Measurements from ENCODE around the gene LMO7.
"Not testable (repeated sequence)": the region's sequence is repeated elsewhere in the genome, so short reads cannot be mapped to it uniquely, and the experiment has no call there.

The LMO7 gene

DNA sequence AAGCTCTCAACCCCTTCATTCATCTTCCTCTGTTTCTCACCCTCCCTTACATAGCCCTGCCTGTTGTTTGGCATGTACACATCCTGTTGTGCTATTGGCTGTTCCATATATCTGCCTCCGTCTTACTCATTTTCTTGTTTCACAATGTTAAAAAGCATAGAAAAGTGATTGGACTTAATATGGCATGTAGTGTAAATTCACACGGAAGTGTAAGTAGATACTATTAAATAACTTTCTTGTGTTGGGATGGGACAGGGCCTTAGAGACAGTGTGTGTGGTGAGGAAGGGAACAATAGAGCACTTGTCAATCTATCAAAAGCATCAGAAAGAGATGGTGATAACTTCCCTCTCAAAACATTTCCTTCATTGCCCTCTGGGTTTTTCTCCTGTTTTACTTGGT, 12.3 kb downstream of the LMO7 start:
- DNase-seq, result no peak

DNA sequence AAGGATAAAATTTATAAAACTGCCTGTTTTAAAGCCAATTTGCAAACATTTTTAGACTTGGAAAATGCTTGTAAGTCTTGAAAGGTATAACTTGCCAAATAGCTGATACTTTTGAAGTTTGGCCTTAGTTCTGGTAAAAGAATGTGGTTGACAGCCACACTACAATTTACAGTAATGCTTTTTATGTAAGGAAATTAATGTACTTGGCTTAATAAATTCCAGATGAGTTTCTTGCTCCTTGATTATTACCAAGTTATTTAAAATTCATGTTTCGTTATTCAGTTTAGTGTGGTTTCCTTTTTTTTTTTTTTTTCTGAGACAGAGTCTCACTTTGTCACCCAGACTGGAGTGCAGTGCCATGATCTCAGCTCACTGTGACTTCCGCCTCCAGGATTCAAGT, 14.9 kb downstream of the LMO7 start:
- DNase-seq, result no peak

DNA sequence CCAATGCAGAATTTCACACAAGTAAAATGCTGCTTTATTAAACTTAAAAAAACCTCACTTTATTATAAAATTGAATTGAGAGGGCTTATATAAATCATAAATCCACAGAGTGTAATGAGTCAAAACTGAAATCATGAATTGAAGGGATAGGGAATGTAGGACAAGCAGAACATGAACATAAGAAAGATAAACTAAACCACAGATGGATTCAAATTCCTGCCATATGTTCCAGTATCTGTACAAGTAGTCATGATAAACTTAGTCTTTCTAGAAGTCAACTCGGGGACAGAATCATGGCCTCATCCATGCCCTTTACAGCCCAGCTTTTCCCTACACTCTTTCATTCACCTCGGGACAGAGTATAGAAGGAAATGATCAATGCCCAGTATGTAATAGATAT, 16.6 kb downstream of the LMO7 start:
- no peak for DNase-seq

DNA sequence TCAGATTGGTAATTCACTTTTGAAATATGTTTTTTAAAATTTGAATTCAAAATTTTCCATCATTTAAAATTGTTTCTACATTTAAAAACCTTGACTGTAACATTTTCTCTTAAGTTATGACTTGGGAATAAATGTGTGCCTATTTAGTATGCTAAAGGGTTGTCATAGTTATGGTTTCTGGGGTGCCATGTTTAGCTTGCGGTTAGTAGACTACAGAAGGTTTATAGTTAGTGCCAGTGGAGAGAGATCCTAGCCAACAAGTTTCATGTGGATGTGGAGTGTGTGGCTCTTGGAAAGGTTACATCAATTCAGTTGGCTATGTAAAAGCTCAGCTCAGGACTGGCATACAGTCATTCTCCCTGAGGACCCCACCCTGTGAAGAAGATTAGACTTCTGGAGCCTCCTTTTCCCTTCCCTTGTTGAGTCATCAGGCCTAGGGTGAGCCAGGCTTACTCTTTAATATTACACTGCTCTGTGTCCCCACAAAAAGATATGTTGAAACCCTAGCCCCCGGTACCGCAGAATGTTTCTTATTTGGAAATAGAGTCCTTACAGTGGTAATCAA, 20.4 kb downstream of the LMO7 start:
- no peak for DNase-seq

DNA sequence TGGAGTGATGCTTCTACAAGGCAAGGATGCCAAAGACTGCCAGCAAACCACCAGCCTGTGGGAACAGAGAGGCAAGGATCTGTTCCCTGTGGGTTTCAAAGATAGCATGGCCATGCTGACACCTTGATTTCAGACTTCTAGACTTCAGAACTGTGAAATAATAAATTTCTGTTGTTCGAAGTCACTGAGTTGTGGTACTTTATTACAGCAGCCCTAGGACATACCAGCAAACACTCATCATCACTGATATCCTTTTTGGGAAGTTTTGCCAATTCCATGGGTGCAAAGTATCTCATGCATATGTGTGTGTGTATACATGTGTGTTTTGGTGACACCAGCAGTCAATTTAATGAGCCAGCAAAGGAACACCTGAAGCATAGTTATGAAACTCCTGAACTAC, 21.0 kb downstream of the LMO7 start:
- DNase-seq, result no peak

DNA sequence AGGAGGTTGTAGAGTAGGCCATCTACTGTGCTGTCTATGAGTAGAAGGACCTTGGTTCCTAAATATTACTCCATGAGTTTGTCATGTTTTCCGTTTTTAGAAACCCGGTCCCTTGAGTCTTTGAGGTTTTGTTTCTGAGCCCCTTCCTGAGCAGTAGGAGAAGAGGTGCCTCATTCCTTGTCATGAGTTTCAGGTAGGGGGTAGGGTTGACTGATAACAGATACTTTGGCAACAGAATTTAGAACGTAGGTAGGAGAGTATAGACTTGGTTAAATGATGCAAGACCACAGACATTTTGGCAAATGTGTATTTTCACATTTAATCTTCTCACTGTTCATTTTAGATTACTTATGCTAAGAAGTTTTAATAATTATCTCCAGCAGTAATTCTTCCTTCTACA, 24.6 kb downstream of the LMO7 start:
- no peak for DNase-seq

DNA sequence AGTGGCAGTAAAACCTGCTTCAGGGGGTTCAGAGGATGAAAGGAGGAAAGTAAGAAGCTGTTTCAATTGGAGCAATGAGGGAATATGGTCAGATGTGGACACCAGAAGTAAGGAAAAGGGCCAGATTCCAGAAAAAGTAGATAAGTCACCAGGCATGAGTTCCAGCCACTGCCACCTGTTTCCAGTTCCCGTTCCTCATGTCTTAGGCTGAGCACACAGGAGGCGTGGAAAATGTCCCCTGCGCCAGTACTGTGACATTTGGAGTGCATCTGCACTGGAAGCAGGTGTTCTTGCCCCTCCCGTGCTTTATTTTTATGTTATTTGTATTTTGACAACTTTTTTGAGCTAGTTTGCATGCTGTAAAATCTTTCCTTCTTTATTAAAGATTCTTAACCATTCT, 25.3 kb downstream of the LMO7 start:
- DNase-seq, result no peak

DNA sequence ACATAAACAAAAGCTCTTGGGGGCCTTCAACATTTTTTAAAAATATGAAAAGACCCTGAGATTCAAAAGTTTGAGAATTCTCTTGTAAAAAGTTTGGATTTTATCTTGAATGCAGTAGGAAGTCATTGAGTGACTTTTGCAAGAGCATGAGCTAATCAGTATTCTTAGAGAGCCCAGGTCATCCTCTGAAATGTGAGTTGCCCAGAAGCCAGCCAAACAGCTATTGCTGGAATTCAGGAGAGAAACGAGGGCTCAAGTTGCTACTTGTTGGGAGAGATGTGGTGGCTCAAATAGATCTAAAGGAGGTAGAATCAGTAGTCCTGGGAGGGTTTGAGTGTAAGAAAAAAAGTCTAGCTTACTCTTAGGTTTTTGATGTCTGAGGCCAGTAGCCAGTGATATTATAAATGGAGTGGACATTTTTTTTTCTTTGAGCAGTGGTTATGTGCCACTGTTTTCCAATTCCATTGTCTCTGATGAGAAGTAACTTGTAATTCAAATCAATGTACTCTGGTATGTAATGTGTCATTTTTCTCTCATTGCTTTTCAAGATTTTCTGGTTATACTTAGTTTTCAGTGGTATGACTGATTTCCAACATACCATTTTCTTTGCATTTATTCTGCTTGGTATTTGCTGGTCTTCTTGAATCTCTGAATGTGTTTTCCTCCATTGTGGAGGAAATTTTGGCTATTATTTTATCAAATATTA, 30.7 kb downstream of the LMO7 start:
- DNase-seq, result no peak

DNA sequence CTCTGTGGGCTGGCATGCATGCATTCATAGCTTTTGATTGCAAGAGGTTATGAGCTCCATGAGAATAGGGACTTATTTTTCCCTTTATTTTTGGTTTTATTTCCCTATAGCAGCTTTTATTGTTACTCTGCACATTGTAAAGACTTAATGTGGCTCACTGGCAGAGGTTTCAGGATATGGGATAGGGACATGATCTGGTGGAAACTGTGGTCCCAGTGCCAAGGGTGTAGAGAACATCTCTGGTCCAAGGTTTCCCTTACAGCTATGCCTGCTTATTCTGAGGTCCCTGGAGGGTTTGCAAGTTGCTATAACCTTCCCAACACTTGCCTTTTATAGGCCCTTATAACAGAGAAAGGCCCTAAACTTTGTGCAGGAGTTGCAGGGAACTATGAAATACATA, 33.6 kb downstream of the LMO7 start:
- no peak for DNase-seq

DNA sequence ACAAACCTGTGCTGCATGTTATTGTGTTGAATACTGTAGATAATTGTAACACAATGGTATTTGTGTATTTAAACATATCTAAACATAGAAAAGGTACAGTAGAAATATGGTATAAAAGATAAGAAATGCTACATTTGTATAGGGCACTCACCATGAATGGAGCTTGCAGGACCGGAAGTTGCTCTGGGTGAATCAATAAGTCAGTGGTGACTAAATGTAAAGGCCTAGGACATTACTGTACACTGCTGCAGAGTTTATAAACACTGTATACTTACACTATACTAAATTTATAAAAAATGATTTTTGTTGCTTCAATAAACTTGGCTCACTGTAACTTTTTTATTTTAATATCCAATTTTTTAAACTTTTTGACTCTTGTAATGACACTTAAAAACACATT, 34.4 kb downstream of the LMO7 start:
- no peak for DNase-seq

DNA sequence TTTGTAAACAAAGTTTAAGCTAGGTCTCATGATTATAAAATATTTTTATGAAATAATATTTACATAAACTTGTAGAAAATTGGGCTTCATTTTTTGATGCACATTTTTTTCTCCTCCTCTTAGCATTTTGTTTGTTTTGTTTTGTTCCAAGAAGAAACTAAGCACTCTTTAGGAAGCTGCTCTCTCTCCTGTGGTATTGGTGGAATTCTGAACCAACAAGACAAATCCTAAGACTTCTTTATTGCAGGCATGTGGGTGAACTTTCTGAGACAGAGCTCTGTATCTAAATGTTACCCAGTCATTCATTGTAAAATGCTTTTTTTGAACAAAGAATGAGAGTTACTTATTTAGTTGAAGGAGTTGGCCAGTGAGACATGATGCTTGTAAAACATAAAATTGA, 39.3 kb downstream of the LMO7 start:
- no peak for DNase-seq

DNA sequence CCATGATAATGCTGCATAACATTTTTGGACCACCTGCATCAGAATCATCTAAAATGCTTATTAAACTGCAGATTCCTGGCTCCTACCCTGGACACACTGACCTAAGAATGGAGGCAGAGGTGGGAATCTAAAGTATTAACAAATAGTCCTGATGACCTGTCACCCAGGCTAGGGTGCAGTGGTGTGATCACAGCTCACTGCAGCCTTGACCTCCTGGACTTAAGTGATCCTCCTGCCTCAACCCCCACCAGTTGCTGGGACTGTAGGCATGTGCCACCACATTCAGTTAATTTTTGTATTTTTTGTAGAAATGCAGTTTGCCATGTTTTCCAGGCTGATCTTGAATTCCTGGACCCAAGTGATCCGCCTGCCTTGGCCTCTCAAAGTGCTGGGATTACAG, 43.3 kb downstream of the LMO7 start:
- DNase-seq, result no peak

DNA sequence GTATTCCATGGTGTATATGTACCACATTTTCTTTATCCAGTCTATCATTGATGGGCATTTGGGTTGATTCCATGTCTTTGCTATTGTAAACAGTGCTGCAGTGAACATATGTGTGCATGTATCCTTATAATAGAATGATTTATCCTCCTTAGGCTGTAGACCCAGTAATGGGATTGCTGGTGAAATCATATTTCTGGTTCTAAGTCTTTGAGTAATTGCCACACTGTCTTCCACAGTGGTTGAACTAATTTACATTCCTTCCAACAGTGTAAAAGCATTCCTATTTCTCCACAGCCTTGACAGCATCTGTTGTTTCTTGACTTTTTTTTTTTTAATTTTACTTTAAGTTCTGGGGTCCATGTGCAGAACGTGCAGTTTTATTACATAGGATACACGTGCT, 44.1 kb downstream of the LMO7 start:
- DNase-seq, result not testable (repeated sequence)

DNA sequence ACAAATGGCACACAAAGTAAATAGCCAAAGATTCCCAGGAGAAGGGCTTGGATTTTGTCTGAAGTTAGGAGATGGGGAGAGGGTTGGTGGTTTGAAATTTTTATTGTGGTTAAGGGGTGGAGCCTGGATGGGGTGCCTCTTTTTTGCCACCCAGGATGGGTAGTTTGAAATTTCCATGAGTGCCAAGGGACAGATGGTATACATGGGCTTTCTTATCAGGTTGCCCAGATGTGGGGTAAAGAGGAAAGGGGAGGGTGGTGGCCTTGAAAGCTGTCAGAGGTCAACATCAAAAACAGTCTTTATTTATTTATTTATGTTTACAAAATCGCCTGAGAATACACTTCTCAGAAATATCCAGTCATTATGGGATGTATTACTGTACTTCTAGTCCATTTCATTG, 46.2 kb downstream of the LMO7 start:
- DNase-seq, result no peak

DNA sequence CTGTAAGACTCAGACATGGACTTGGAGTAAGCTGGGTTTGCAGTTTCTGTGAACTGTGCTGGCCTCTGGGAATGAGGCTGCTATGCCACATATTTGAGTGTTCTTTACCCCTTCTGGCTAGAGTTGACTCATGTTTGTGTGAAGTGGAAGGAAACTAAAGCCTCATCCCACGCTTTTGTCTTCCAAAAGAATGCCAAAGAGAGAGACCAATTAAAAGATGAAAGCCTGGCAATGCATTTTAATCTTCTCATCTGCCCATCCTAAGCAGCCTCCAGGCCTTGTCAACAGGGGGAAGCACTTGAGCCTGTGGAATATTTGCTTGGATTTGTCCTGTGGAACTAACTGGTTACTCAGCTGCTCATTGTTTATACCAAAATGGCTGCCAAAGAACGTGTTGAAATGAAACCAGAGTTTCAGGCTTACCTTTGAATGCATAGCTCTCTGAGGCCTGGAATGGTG, 49.1 kb downstream of the LMO7 start:
- peak; percentile 36 for DNase-seq

DNA sequence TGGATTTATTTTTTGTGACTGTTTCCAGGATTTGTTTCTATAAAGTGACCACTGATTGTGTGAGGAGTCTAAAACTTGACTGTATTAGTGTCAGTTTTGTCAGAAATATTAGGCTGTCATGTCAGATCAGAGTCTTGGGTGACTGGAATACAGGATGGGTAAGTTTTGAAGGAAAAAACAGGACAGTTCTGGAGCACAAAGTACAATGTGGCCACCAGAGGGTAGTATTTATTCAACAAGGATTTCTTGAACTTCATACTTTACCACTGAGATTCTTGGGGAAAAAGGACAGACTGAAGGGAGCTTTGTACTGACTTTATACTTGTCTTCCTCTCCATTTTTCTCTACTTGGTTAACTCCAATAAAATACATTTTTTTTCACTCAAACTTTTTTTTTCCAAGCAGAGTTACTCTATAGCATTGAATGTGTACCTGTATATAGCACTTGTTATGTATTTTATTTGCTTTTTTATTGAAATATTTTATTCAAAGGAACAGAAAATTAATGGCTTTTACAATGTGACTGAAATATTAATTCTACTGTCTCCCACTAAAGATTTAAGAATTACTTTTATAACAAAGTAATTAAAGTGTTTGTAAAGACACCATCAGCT, 51.1 kb downstream of the LMO7 start:
- DNase-seq, result peak; percentile 5

DNA sequence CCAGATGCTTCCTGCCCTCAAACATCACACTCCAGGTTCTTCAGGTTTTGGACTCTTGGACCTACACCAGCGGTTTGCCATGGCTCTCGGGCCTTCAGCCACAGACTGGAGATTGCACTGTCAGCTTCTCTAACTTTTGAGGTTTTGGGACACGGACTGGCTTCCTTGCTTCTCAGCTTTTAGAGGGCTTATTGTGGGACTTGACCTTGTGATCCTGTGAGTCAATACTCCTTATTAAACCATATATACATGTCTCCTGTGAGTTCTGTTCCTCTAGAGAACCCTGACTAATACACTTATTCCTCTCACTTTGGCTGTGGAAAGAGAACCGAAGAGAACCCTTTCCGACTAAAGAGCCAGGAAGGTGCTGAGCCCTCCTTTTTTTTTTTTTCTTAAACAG, 53.6 kb downstream of the LMO7 start:
- DNase-seq, result no peak

DNA sequence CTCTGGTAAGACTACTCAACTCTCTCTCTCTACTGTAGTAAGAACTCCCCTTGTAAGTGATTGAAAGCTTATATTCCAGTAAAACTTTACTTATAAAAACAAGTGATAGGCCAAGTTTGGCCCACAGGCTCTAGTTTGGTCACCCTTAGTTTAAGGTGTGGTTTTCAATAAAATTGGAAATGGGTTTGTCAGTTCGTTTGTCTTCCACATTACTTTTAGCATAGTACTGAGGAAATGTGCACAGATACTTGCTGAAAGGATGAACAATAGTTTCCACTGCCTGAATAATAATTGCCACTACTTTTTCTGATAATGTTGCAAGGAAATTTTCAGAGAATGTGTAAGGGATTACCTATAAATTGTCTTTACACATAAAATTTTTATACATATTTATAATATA, 54.5 kb downstream of the LMO7 start:
- no peak for DNase-seq

DNA sequence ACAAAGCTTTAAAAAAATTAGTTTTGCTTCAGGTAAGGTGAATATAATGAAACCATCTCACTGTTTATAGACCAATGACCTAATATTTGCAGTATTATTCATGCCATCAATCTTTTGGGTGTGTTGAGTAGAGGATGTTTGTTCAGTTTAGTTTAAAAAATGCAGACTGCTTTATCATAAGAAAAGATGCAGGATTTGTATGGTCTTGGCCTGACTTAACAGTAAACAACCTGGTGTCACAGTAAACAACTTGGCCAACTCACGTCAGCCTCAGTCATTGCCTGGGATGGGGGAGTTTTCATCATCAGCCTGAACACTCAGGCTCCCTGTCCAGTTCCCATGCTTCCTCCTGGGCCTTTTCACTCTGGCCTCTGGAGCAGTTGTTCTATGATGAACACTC, 55.1 kb downstream of the LMO7 start:
- DNase-seq, result no peak

DNA sequence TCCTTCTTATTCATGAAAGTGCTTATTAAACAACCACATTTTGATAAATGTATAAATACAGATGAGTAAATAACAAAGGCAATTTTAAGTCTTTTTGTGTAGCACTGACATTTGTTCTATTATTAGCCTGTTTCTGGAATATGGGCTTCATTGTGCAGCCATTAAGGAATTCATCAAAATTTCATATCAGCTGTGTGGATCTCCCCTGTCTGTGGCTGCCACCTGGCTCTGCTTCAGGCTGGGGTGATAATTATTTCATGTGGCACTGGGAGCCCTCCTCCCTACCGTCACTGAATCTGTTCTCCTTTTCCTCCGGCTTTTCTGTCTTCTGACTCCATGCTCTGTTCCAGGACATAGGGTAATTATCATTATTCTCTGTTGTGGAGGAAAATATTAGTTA, 57.1 kb downstream of the LMO7 start:
- DNase-seq, result no peak

DNA sequence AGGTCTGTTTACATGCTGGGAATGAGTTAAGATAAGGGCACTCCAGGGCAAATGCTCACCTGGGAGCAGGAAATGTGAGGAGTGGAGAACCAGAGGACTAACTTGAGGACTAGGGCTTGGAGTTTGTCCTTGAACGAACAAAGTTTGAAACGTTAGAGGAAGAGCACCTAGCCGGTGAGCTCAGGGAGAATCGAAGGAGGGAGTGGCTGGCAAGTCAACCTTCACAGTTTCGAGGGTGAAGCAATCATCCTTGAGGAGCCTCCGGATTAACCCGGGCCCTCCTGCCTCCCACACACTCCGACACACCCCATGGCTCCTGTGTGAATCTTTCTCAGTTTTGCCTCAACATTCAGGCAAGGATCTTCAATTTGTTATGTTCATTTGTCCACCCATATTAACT, 58.6 kb downstream of the LMO7 start:
- no peak for DNase-seq

DNA sequence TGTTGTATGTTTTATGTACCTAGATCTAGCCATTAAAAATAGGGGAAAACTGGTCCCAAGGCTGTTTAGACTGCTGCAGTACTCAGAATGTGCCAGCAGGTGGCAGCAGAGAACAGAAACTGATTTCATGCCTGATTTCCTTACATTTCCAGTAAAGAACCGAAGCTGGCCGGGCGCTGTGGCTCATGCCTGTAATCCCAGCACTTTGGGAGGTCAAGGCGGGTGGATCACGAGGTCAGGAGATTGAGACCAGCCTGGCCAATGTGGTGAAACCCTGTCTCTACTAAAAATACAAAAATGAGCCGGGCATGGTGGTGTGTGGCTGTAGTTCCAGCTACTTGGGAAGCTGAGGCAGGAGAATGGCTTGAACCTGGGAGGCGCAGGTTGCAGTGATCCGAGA, 59.8 kb downstream of the LMO7 start:
- DNase-seq, result peak; percentile 66

DNA sequence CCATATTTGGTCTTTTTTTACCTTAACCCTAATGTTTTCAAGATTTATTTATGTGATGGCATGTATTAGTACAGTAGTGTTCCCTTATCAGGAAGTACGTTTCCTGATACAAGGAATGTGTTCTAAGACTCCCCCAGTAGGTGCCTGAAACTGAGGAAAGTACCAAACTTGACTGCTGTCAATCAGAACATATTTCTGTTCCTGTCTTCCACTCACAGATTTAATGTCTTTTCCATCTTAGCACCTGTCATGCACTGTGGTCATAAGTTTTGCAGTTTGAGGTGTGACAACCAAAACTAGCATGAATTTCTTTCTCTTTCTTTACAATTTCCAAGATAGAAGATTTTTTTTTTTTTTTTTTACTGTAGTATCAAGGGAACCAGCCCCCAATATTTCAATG, 62.9 kb downstream of the LMO7 start:
- DNase-seq, result no peak

DNA sequence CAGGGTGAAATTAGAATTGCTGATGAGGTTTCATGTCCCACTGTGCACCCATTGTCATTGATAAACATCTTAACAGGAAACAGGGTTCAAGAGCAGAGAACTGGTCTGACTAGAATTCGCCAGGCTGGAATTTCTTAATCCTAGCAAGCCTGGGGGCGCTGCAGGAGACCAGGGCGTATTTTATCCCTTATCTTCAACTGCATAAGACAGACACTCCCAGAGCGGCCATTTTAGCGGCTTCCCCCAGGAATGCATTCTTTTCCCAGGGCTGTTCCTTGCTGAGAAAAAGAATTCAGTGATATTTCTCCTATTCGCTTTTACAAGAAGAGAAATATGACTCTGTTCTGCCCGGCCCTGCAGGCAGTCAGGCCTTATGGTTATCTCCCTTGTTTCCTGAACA, 63.6 kb downstream of the LMO7 start:
- DNase-seq, result not testable (repeated sequence)

DNA sequence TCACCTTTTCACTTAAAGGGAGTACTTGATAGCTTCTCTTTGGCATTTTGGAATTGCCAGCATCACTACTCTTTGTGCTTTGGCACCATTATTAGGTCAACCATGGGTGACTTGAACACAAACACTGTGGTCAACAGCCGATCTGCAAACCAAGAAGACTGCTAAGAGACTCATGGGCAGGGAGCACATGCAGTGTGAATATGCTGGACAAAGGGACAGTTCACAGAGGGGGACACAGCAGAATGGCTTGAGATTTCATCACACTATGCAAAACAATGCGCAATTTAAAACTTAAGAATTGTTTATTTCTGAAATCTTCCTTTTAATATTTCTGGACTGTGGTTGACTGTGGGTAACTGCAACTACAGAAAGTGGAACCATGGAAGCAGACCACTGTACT, 64.4 kb downstream of the LMO7 start:
- no peak for DNase-seq

All from activated CD4-positive, alpha-beta T cell treated with anti-CD3 and anti-CD28 coated beads, Interleukin-2, amount 50 U/mL, for 16 hours (primary cell).